ENCODE data around the gene CD74. TPM values are rescaled to one million over a fixed set of nuclear protein-coding genes. Genes with fewer than 3 reads are reported as not detected.

Gene CD74
- total RNA-seq, 1 experiment from 2014 or later = 19.5 TPM

- Histone ChIP-seq H3K4ac (ENCODE audit: low read depth, low read length) (no peak overlapping the region), H3T11ph (ENCODE audit: low read length) (no peak overlapping the region), H3K79me1 (ENCODE audit: insufficient read depth, low read depth, low read length, poor library complexity, severe bottlenecking) (no peaks in the 10 kb centered on the region), H2BK15ac (ENCODE audit: low read depth, low read length) (no peak overlapping the region), H4K8ac (replicated peaks; ENCODE audit: insufficient read length, low read depth, low read length) (no peak overlapping the region), H2BK5ac (ENCODE audit: insufficient read length, low read length) (no peak overlapping the region), H3K23ac (ENCODE audit: insufficient read length, low read depth, low read length) (no peak overlapping the region), H3K27ac (ENCODE audit: insufficient read length, low read depth, low read length) (no peak overlapping the region), H4K91ac (ENCODE audit: insufficient read length, low read depth, low read length) (no peak overlapping the region), H2AFZ (ENCODE audit: low read length) (no peak overlapping the region), H3K9ac (ENCODE audit: extremely low read depth, insufficient read length, low read length) (no peak overlapping the region), H3K4me2 (ENCODE audit: insufficient read depth, insufficient read length, low read length) (no peak overlapping the region), H3K23me2 (ENCODE audit: insufficient read length, low read depth, low read length, poor library complexity, severe bottlenecking) (no peaks in the 10 kb centered on the region), H3K27me3 (ENCODE audit: insufficient read depth, low read length) (no peaks in the 10 kb centered on the region), H2BK12ac (ENCODE audit: insufficient read length, low read depth, low read length) (no peak overlapping the region), H3K9me3 (ENCODE audit: control insufficient read depth, low read depth, low read length) (no peaks in the 10 kb centered on the region), H2BK20ac (ENCODE audit: low read depth, low read length, poor library complexity, severe bottlenecking) (no peak overlapping the region), H3K4me1 (ENCODE audit: insufficient read depth, low read length) (no peaks in the 10 kb centered on the region), H3K14ac (ENCODE audit: insufficient read depth, low read length) (no peak overlapping the region), H3K79me2 (ENCODE audit: insufficient read depth, low read length) (no peaks in the 10 kb centered on the region), H4K20me1 (ENCODE audit: control insufficient read depth, insufficient read depth, insufficient read length) (peaks cover 3% of the 10 kb centered on the region), H3K56ac (ENCODE audit: insufficient read length, low read depth, low read length) (no peak overlapping the region), H4K5ac (ENCODE audit: insufficient read length, low read depth, low read length) (no peak overlapping the region), H3K18ac (ENCODE audit: insufficient read length, low read depth, low read length) (no peak overlapping the region), H2BK120ac (ENCODE audit: low read depth, low read length, poor library complexity, severe bottlenecking) (no peak overlapping the region), H2AK5ac (ENCODE audit: insufficient read length, low read length) (no peak overlapping the region)
- H3K27ac Mint-ChIP-seq = no peak overlapping the region; a peak in 1 of 7 replicates
- no peaks in the 10 kb centered on the region for H3K9me3 Mint-ChIP-seq
- H3K36me3 Mint-ChIP-seq (ENCODE audit: insufficient read depth in 1 of 3, low read depth in 3 of 3) = no peaks in the 10 kb centered on the region; a peak in 1 of 7 replicates
- WGBS (ENCODE audit: extremely low coverage, insufficient read length, low lambda C conversion rate) = no CpG with 5 or more reads among the region's 6 CpGs
- peaks cover 11% of the 10 kb centered on the region for H3K27me3 Mint-ChIP-seq (ENCODE audit: low read depth)
- TF ChIP-seq CTCF (conservative IDR thresholded peaks at IDR 0.05) = no peak
- DNase-seq = no peak
- H3K4me1 Mint-ChIP-seq = peaks cover 11 to 17% of the 10 kb centered on the region in 2 experiments
- H3K4me3 Mint-ChIP-seq = no peak overlapping the region
These were observed 60.3 kb downstream of the CD74 start for GRCh38 chr5:150352244-150353031.

Other genes with a start within 250 kb of the CD74 start
- gene CDX1, start 246.1 kb downstream of the CD74 start, total RNA-seq (2021) = 0.22 TPM in 1 of 2 replicates, not detected in the other
- not detected in 2 replicates for gene SLC6A7, start 222.8 kb downstream of the CD74 start, total RNA-seq (2021)
- gene CAMK2A, start 123.1 kb downstream of the CD74 start, total RNA-seq (2021) = 0.15 and 0.33 TPM in 2 replicates
- gene ARSI, start 110.0 kb downstream of the CD74 start, total RNA-seq (2021) = 1.3 and 1.7 TPM in 2 replicates
- gene TCOF1, start 55.2 kb downstream of the CD74 start, total RNA-seq (2021) = 128 and 133 TPM in 2 replicates
- 2,533 and 2,603 TPM in 2 replicates for gene RPS14, start 36.8 kb upstream of the CD74 start, total RNA-seq (2021)
- 59.2 and 65.5 TPM in 2 replicates for gene NDST1, start 95.2 kb upstream of the CD74 start, total RNA-seq (2021)
- gene SYNPO, start 227.8 kb upstream of the CD74 start, total RNA-seq (2021) = 1.7 and 1.9 TPM in 2 replicates
- gene MYOZ3, start 248.3 kb upstream of the CD74 start, total RNA-seq (2021) = 15.8 and 18.1 TPM in 2 replicates